Panc1 (cell line): ENCODE measurements around the gene NME2.

Experiments used
- CTCF ChIP-seq: fragments of 450-650 bp; IDR thresholded peaks from 2 replicates; pipeline ENCODE4 v1.5.1; 2017; ENCODE audit warnings: mild to moderate bottlenecking
- POLR2AphosphoS5 ChIP-seq: IDR thresholded peaks from 2 replicates; pipeline ENCODE4 v1.6.1; 2012; ENCODE audit warnings: mild to moderate bottlenecking, low read depth, low read length, moderate library complexity
- REST ChIP-seq, 2 experiments: IDR thresholded peaks; 2 replicates each; pipeline ENCODE4 v1.6.1; 2011 to 2012; ENCODE audit warnings: low read depth in 2 of 2, control low read depth in 1 of 2, low read length in 1 of 2, mild to moderate bottlenecking in 1 of 2, moderate library complexity in 1 of 2; ENCODE audit not compliant: insufficient read depth in 1 of 2
- TCF7L2 ChIP-seq: IDR thresholded peaks from 2 replicates; pipeline ENCODE4 v1.6.1; 2011; ENCODE audit warnings: mild to moderate bottlenecking, low read depth, low read length, inconsistent platforms

- TF ChIP-seq CTCF (no peak), TCF7L2 (no peak), REST (IDR thresholded peaks at IDR 0.05; ENCODE audit: insufficient read depth in 1 of 2, low read depth in 2 of 2, low read length in 1 of 2) (no peak), POLR2AphosphoS5 (no peak)
These were observed 4.7 kb upstream of the NME2 start for GRCh38 chr17:51161541-51161940.
